Liver (tissue), 9 donors: ENCODE measurements around the gene CCDC51. TPM values are rescaled to one million over a fixed set of nuclear protein-coding genes. Genes with fewer than 3 reads are reported as not detected.
A peak's percentile ranks its signal among the peaks of the same experiment; 100 is the strongest.

Experiments used
- DNase-seq: peaks from one replicate; pipeline ENCODE4 v3.0.0-alpha.2; 2017; ENCODE audit warnings: low spot score
- H3K27ac ChIP-seq, 2 donors: one replicate each; pipeline ENCODE4 v1.7.0; 2013; ENCODE audit warnings: inconsistent platforms in 2 of 2, low read length in 2 of 2, control low read depth in 1 of 2, low read depth in 1 of 2, mild to moderate bottlenecking in 1 of 2
- H3K27me3 ChIP-seq, 4 donors: one replicate each; pipeline versions ENCODE4 v1.6.1 to v1.7.0; 2013; ENCODE audit warnings: low read length in 3 of 4, inconsistent platforms in 1 of 4, mild to moderate bottlenecking in 1 of 4, moderate library complexity in 1 of 4; ENCODE audit not compliant: control insufficient read depth in 4 of 4, insufficient read depth in 4 of 4
- H3K36me3 ChIP-seq, 4 donors: one replicate each; pipeline versions ENCODE4 v1.6.1 to v1.7.0; 2013; ENCODE audit warnings: low read length in 3 of 4, mild to moderate bottlenecking in 3 of 4, low read depth in 1 of 4, moderate library complexity in 1 of 4; ENCODE audit not compliant: control insufficient read depth in 4 of 4, insufficient read depth in 3 of 4
- H3K4me1 ChIP-seq, 4 donors: one replicate each; pipeline versions ENCODE4 v1.6.1 to v1.7.0; 2013; ENCODE audit warnings: low read length in 3 of 4, mild to moderate bottlenecking in 3 of 4, moderate library complexity in 1 of 4; ENCODE audit not compliant: control insufficient read depth in 4 of 4, insufficient read depth in 4 of 4
- H3K4me3 ChIP-seq, 3 donors: one replicate each; pipeline versions ENCODE4 v1.6.1 to v1.7.0; 2013; ENCODE audit warnings: low read length in 3 of 3, control low read depth in 1 of 3, low read depth in 1 of 3, mild to moderate bottlenecking in 1 of 3
- H3K9ac ChIP-seq, 2 donors: one replicate each; pipeline ENCODE4 v1.7.0; 2013; ENCODE audit warnings: low read length in 2 of 2, mild to moderate bottlenecking in 2 of 2, moderate library complexity in 2 of 2, control low read depth in 1 of 2, low read depth in 1 of 2
- H3K9me3 ChIP-seq, 4 donors: one replicate each; pipeline versions ENCODE4 v1.6.1 to v1.7.0; 2013; ENCODE audit warnings: low read length in 3 of 4; ENCODE audit not compliant: control insufficient read depth in 4 of 4
- ATF3 ChIP-seq: IDR thresholded peaks from 2 replicates; pipeline ENCODE4 v1.6.1; 2016; ENCODE audit warnings: antibody characterized with exemption
- CTCF ChIP-seq: fragments of 150-350 bp; IDR thresholded peaks from 2 replicates; pipeline ENCODE4 v1.5.1; 2017; ENCODE audit warnings: improper control_type of control experiment, low read depth, low read length; ENCODE audit not compliant: missing input control
- EGR1 ChIP-seq, 2 donors: IDR thresholded peaks; 2 replicates each; pipeline ENCODE4 v1.6.1; 2016 to 2018; ENCODE audit warnings: antibody characterized with exemption in 2 of 2, low read depth in 2 of 2
- FOXA1 ChIP-seq: IDR thresholded peaks from 2 replicates; pipeline ENCODE4 v1.6.1; 2016; ENCODE audit warnings: antibody characterized with exemption
- FOXA2 ChIP-seq: IDR thresholded peaks from 2 replicates; pipeline ENCODE4 v1.6.1; 2016; ENCODE audit warnings: antibody characterized with exemption
- GABPA ChIP-seq, 2 donors: IDR thresholded peaks in 1 of 2; conservative IDR thresholded peaks in 1 of 2; 2 replicates each; pipeline ENCODE4 v1.6.1; 2016; ENCODE audit warnings: antibody characterized with exemption in 2 of 2, mild to moderate bottlenecking in 1 of 2, moderate library complexity in 1 of 2
- HNF4A ChIP-seq, 2 donors: conservative IDR thresholded peaks; 2 replicates each; pipeline ENCODE4 v1.6.1; 2016; ENCODE audit warnings: antibody characterized with exemption in 2 of 2, mild to moderate bottlenecking in 2 of 2
- HNF4G ChIP-seq: IDR thresholded peaks from 2 replicates; pipeline ENCODE4 v1.6.1; 2016; ENCODE audit warnings: antibody characterized with exemption
- JUND ChIP-seq, 2 donors: IDR thresholded peaks; 2 replicates each; pipeline ENCODE4 v1.6.1; 2016; ENCODE audit warnings: antibody characterized with exemption in 2 of 2
- MAX ChIP-seq: IDR thresholded peaks from 2 replicates; pipeline ENCODE4 v1.6.1; 2016; ENCODE audit warnings: antibody characterized with exemption
- RAD21 ChIP-seq, 2 donors: IDR thresholded peaks; 2 replicates each; pipeline ENCODE4 v1.6.1; 2016; ENCODE audit warnings: antibody characterized with exemption in 2 of 2, mild to moderate bottlenecking in 2 of 2
- REST ChIP-seq: IDR thresholded peaks from 2 replicates; pipeline ENCODE4 v1.6.1; 2016; ENCODE audit warnings: antibody characterized with exemption, mild to moderate bottlenecking
- RXRA ChIP-seq, 2 donors: IDR thresholded peaks; 2 replicates each; pipeline ENCODE4 v1.6.1; 2017 to 2018; ENCODE audit warnings: antibody characterized with exemption in 2 of 2, mild to moderate bottlenecking in 1 of 2
- SP1 ChIP-seq: IDR thresholded peaks from 2 replicates; pipeline ENCODE4 v1.6.1; 2018; ENCODE audit warnings: antibody characterized with exemption, mild to moderate bottlenecking
- TAF1 ChIP-seq: conservative IDR thresholded peaks from 2 replicates; pipeline ENCODE4 v1.6.1; 2016; ENCODE audit warnings: antibody characterized with exemption, mild to moderate bottlenecking
- ZBTB33 ChIP-seq: IDR thresholded peaks from 2 replicates; pipeline ENCODE4 v1.6.1; 2016; ENCODE audit warnings: antibody characterized with exemption
- WGBS: extraction: QIAGEN DNeasy Blood & Tissue Kit; methylation state at CpG from one replicate; pipeline ENCODE4 v1.1.7; 2013; 5-methylcytosine and 5-hydroxymethylcytosine counted together
- polyA plus RNA-seq, 2 donors: library from polyadenylated mRNA; stranded (reverse) in 1 of 2; unstranded in 1 of 2; fragments of 200-250 nt in 1 of 2; fragments of >200 nt in 1 of 2; fragmentation: Nextera tagmentation in 1 of 2; extraction: Ambion mirVana in 1 of 2; gene quantifications; one replicate each; pipeline versions ENCODE4 v1.2.1 to v1.2.3, GENCODE V29; 2013 to 2015
- total RNA-seq, 2 donors: library from RNA; depleted of rRNA; stranded (reverse); fragments of >200 nt; gene quantifications; one replicate each; pipeline ENCODE4 v1.2.3, GENCODE V29; 2014
- donor health status: healthy.
- donor health status: healthy.
- donor health status: healthy.
- donor health status: healthy.
- donor health status: healthy.

CCDC51 gene
- total and polyA plus RNA-seq, 4 donors, result 7.9 to 13.7 (median 11.0) TPM

- no peak overlapping the region for H3K27ac ChIP-seq
- TF ChIP-seq RAD21 (IDR thresholded peaks at IDR 0.05) (no peak), MAX (no peak), GABPA (IDR thresholded peaks at IDR 0.05 in 1 of 2, conservative IDR thresholded peaks at IDR 0.05 in 1 of 2) (no peak), EGR1 (IDR thresholded peaks at IDR 0.05; ENCODE audit: low read depth in 2 of 2) (no peak), ATF3 (no peak), TAF1 (no peak), FOXA1 (no peak), HNF4A (conservative IDR thresholded peaks at IDR 0.05) (no peak), HNF4G (no peak), ZBTB33 (no peak), CTCF (no peak), FOXA2 (no peak), JUND (IDR thresholded peaks at IDR 0.05) (no peak), SP1 (no peak)
- no peak overlapping the region for H3K9ac ChIP-seq
- H3K9me3 ChIP-seq, result no peaks in the 10 kb centered on the region
- H3K4me3 ChIP-seq, result no peak overlapping the region
- H3K4me1 ChIP-seq, result peaks cover 27 to 65% (median 49%) of the 10 kb centered on the region in 4 donors
- no peaks in the 10 kb centered on the region for H3K27me3 ChIP-seq
- WGBS, result 86% methylated on average over 8 of the region's 8 CpGs
- H3K36me3 ChIP-seq, result peaks cover 0 to 26% (median 15%) of the 10 kb centered on the region in 4 donors
- DNase-seq, result no peak
Observed at GRCh38 chr3:48422681-48423080, 17.2 kb downstream of the CCDC51 start.

- no peak overlapping the region for H3K9ac ChIP-seq
- H3K9me3 ChIP-seq, result no peaks in the 10 kb centered on the region
Observed at GRCh38 chr3:48422272-48422671, 17.6 kb downstream of the CCDC51 start.

GRCh38 chr3:48420561-48420960 lies 19.4 kb downstream of the CCDC51 start:
- H3K4me1 ChIP-seq, result peaks cover 15 to 44% (median 28%) of the 10 kb centered on the region in 4 donors
- peak; percentile 15 for TF ChIP-seq SP1
- peak in 1 of 2 donors; percentile 27 for TF ChIP-seq HNF4A (conservative IDR thresholded peaks at IDR 0.05)
- no peak for TF ChIP-seq REST
- TF ChIP-seq RXRA (IDR thresholded peaks at IDR 0.05), result peak in 1 of 2 donors; percentile 40
- peaks cover 9 to 47% (median 24%) of the 10 kb centered on the region in 4 donors for H3K36me3 ChIP-seq
- no peak for DNase-seq
- H3K27ac ChIP-seq, result no peak overlapping the region
- H3K27me3 ChIP-seq, result no peaks in the 10 kb centered on the region
- no peaks in the 10 kb centered on the region for H3K9me3 ChIP-seq
- no peak overlapping the region for H3K4me3 ChIP-seq
- 65% methylated on average over 14 of the region's 14 CpGs for whole genome bisulfite sequencing
- H3K9ac ChIP-seq, result no peak overlapping the region

More at GRCh38 chr3:48422272-48422671, 17.6 kb downstream of the CCDC51 start:
- DNase-seq, result no peak
- Histone ChIP-seq H3K36me3 (peaks cover 0 to 30% (median 17%) of the 10 kb centered on the region in 4 donors), H3K27ac (no peak overlapping the region), H3K4me1 (peaks cover 26 to 61% (median 45%) of the 10 kb centered on the region in 4 donors), H3K27me3 (no peaks in the 10 kb centered on the region), H3K4me3 (no peak overlapping the region)
- WGBS, result 61% methylated on average over 3 of the region's 3 CpGs
- TF ChIP-seq MAX (no peak), HNF4A (conservative IDR thresholded peaks at IDR 0.05) (peak in 1 of 2 donors; percentile 49)
